ENCODE results near the gene IRF2BP1. TPM values are rescaled to one million over a fixed set of nuclear protein-coding genes. Genes with fewer than 3 reads are reported as not detected.

Gene IRF2BP1
- total RNA-seq, 1 donor from 2014 or later: 33.8 TPM

GRCh38 chr19:45929247-45929646 lies 43.3 kb upstream of the IRF2BP1 start:
- peaks cover 3% of the 10 kb centered on the region for H3K9me3 Mint-ChIP-seq
- peaks cover 38% of the 10 kb centered on the region for H3K27me3 Mint-ChIP-seq (ENCODE audit: low read depth)
- no peak overlapping the region for H3K4me3 Mint-ChIP-seq
- no peak overlapping the region for H3K27ac Mint-ChIP-seq
- TF ChIP-seq, protein P1, sequence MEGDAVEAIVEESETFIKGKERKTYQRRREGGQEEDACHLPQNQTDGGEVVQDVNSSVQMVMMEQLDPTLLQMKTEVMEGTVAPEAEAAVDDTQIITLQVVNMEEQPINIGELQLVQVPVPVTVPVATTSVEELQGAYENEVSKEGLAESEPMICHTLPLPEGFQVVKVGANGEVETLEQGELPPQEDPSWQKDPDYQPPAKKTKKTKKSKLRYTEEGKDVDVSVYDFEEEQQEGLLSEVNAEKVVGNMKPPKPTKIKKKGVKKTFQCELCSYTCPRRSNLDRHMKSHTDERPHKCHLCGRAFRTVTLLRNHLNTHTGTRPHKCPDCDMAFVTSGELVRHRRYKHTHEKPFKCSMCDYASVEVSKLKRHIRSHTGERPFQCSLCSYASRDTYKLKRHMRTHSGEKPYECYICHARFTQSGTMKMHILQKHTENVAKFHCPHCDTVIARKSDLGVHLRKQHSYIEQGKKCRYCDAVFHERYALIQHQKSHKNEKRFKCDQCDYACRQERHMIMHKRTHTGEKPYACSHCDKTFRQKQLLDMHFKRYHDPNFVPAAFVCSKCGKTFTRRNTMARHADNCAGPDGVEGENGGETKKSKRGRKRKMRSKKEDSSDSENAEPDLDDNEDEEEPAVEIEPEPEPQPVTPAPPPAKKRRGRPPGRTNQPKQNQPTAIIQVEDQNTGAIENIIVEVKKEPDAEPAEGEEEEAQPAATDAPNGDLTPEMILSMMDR (IDR thresholded peaks at IDR 0.05; ENCODE audit: unreplicated experiment): no peak
- DNase-seq (ENCODE audit: low spot score in 2 of 2, unreplicated experiment in 2 of 2): no peak
- H3K4me1 Mint-ChIP-seq: no peaks in the 10 kb centered on the region
- H3K36me3 Mint-ChIP-seq: no peaks in the 10 kb centered on the region

DNA sequence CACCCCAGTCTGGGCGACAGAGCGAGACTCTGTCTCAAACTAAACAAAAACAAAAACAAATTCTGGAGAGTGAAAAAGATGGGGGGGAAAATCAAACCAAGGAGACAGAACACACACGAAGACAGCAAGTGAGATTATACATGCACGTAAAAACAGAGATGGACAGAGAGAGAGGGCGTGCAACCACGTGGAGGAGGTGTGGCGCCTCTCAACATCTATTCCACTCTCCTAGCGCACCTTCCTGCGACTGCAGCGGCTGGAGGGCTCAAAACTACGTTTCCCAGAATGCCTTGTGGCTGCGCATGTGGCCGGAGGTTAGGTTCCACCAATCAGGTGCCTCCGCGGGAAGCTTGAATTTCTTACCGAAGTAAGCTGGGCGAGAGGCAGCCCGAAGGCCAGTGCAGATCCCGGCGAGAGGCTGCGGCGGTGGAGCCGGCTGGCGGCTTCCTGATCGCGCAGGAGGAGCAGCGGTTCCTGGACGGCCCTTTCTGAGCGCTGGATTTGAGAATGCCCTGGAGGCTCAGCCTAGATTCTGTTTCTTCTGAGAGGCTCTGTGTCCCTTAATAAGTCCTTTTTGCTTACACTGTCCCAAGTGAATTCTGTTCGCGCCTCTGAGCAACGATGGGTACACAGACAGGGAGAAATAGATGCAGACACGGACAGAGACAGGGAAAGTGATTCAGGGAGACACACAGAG lies 41.8 kb upstream of the IRF2BP1 start:
- peak; percentile 78 to 93 for DNase-seq (ENCODE audit: low spot score in 2 of 2, unreplicated experiment in 2 of 2)
- H3K27me3 Mint-ChIP-seq (ENCODE audit: low read depth): peaks cover 27% of the 10 kb centered on the region
- H3K9me3 Mint-ChIP-seq: peaks cover 3% of the 10 kb centered on the region
- TF ChIP-seq, protein P1 (IDR thresholded peaks at IDR 0.05; ENCODE audit: unreplicated experiment): no peak
- no peak overlapping the region for H3K4me3 Mint-ChIP-seq
- no peaks in the 10 kb centered on the region for H3K36me3 Mint-ChIP-seq
- H3K4me1 Mint-ChIP-seq: no peaks in the 10 kb centered on the region
- no peak overlapping the region for H3K27ac Mint-ChIP-seq

DNA sequence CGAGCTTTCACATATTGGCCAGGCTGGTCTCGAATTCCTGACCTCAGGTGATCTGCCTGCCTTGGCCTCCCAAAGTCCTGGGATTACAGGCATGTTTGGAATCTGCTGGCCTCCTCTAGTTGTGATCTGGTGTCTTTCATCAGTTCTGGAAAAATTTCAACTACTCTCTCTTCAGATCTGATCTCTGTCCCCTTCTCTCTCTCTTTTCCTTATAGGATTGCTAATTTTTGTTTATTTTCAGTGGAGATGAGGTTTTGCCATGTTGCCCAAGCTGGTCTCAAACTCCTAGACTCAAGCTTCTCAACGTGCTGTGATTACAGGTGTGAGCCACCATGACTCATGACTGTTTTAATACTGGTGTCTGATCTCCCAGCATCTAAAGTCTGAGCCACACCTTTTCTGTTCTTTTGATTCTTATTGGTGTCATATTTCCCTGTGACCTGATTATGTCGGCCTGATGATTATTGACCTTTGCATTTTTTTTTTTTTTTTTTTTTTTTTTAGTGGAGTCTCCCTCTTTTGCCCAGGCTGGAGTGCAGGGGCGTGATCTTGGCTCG lies 39.0 kb upstream of the IRF2BP1 start:
- Mint-ChIP-seq H3K27ac (no peak overlapping the region), H3K4me3 (no peak overlapping the region), H3K36me3 (no peaks in the 10 kb centered on the region), H3K4me1 (no peaks in the 10 kb centered on the region), H3K27me3 (ENCODE audit: low read depth) (peaks cover 10% of the 10 kb centered on the region), H3K9me3 (peaks cover 3% of the 10 kb centered on the region)
- DNase-seq (ENCODE audit: low spot score in 2 of 2, unreplicated experiment in 2 of 2): no peak
- TF ChIP-seq, protein P1 (IDR thresholded peaks at IDR 0.05; ENCODE audit: unreplicated experiment): no peak

GRCh38 chr19:45922281-45922680 lies 36.3 kb upstream of the IRF2BP1 start:
- no peak overlapping the region for H3K4me3 Mint-ChIP-seq
- H3K27me3 Mint-ChIP-seq (ENCODE audit: low read depth): peaks cover 18% of the 10 kb centered on the region
- H3K36me3 Mint-ChIP-seq: no peaks in the 10 kb centered on the region
- TF ChIP-seq, protein P1 (IDR thresholded peaks at IDR 0.05; ENCODE audit: unreplicated experiment): peak; percentile 18
- H3K4me1 Mint-ChIP-seq: no peaks in the 10 kb centered on the region
- no peak for DNase-seq (ENCODE audit: low spot score in 2 of 2, unreplicated experiment in 2 of 2)
- H3K27ac Mint-ChIP-seq: no peak overlapping the region
- H3K9me3 Mint-ChIP-seq: peaks cover 3% of the 10 kb centered on the region

GRCh38 chr19:45920458-45920857 lies 34.5 kb upstream of the IRF2BP1 start:
- TF ChIP-seq, protein P1 (IDR thresholded peaks at IDR 0.05; ENCODE audit: unreplicated experiment): no peak
- no peaks in the 10 kb centered on the region for H3K4me1 Mint-ChIP-seq

More at GRCh38 chr19:45920458-45920857, 34.5 kb upstream of the IRF2BP1 start:
- no peaks in the 10 kb centered on the region for H3K36me3 Mint-ChIP-seq
- peaks cover 21% of the 10 kb centered on the region for H3K27me3 Mint-ChIP-seq (ENCODE audit: low read depth)
- peaks cover 3% of the 10 kb centered on the region for H3K9me3 Mint-ChIP-seq
- H3K27ac Mint-ChIP-seq: no peak overlapping the region
- H3K4me3 Mint-ChIP-seq: no peak overlapping the region
- DNase-seq (ENCODE audit: low spot score in 2 of 2, unreplicated experiment in 2 of 2): no peak
